ENCODE data around the gene MESD. TPM values are rescaled to one million over a fixed set of nuclear protein-coding genes. Genes with fewer than 3 reads are reported as not detected.

MESD gene
- 10 to 100 TPM; 17.7 to 32.8 (median 30.7) TPM for total RNA-seq
- 28.3 TPM for total RNA-seq (2013)
- 32.6 to 88.3 (median 60.1) reads per million in 29 experiments for total RNA-seq

DNA sequence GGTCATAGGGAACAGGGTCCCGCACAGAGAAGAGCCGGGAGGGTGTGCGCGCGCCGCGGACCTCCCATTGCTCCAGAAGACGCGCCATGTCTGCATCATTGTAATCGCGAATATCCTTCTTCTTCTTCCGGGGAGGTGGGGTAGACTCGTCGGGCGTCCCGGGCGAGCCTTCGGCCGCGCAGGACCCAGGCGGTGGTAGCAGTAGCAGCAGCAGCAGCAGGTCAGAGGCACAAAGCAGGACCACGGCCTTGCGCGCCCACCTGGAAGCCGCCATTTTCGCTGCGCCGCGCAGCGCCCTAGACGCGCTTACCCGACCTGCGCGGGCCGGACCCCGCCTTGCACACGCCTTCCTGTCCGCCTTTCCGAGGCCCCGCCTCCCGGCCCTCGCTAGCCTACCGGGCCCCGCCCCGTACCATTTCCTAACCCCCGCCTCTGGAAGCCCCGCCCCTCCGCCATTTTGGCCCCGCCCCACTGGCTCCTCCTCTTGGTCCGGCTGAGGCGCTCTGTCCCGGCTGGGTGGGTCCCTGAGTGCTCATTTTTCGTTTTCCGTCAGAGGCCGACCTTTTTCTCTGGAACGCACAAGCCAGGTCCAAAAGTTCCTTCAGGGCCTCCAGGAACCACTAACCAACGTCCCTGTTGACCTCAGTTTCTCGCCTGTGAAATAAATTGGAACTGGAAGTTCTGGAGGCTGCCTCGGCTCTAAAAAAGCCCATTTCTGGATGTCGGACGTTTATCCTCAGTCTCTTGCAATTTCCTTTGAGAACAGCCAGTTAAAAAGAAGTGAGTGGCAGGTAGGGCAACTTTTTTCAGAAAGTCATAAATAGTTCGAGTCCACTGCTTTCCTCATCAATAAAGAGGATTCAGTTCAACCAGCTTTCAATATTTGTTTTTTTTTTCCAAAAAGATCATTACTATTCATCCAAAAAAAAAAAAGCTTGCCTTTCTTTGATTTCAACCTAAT, at the start of gene MESD:
Gene MESD, minus strand, starts transcription at position 302 of the 961 bp plus-strand sequence. Its CDS starts 28 bp downstream, at position 274.
- WGBS (ENCODE audit: insufficient coverage), result 0% methylated on average over 54 of the region's 63 CpGs
- no peaks in the 10 kb centered on the region for H3K27me3 Mint-ChIP-seq
- Histone ChIP-seq H3K9me3 (no peaks in the 10 kb centered on the region), H3K36me3 (ENCODE audit: control insufficient read depth in 2 of 2, extremely low read depth in 1 of 2, insufficient read depth in 1 of 2, low read length in 1 of 2) (peaks cover 0 to 3% of the 10 kb centered on the region in 2 donors), H3K27ac (ENCODE audit: low read length) (peak within 1 kb of the TSS; percentile 84), H3K4me1 (ENCODE audit: control insufficient read depth in 1 of 2, extremely low read depth in 1 of 2, insufficient read depth in 2 of 2, low read length in 2 of 2) (peaks cover 30 to 36% of the 10 kb centered on the region in 2 experiments), H3K27me3 (replicated peaks in 1 of 2; ENCODE audit: control insufficient read depth in 2 of 2, extremely low read depth in 1 of 2, insufficient read depth in 2 of 2, low read length in 1 of 2) (no peaks in the 10 kb centered on the region), H3K4me3 (ENCODE audit: control insufficient read depth in 1 of 2, extremely low read depth in 1 of 2, low read length in 1 of 2) (peak within 1 kb of the TSS; percentile 94 to 97)
- H3K4me1 Mint-ChIP-seq, result peaks cover 62 to 68% (median 67%) of the 10 kb centered on the region in 3 donors
- peaks cover 7% of the 10 kb centered on the region for H3K36me3 Mint-ChIP-seq
- DNase-seq (peak; percentile 88 to 98 (median 95)), ATAC-seq (replicated peaks in 1 of 4) (peak; percentile 99 to 100 (median 100))
- POLR2A ChIA-PET, result interaction anchor here (0.6 to 1.5 kb wide), 4 partner anchors 10 to 307 kb away, joined by 4 to 5 read pairs (median 4); no protein-coding TSS in a partner anchor
- H3K4me3 Mint-ChIP-seq, result peak within 1 kb of the TSS; percentile 92 to 99 (median 98)
- no peaks in the 10 kb centered on the region for H3K9me3 Mint-ChIP-seq
- H3K27ac Mint-ChIP-seq, result peak within 1 kb of the TSS; percentile 98
- CTCF ChIA-PET, result interaction anchor here (0.6 to 1.0 kb wide), 5 partner anchors 9 to 333 kb away, joined by 3 to 6 read pairs (median 4); no protein-coding TSS in a partner anchor

- POLR2A ChIA-PET, result no interaction called here
- 28% methylated on average over 4 of the region's 4 CpGs for WGBS (ENCODE audit: insufficient coverage)
These were observed 49.5 kb upstream of the MESD start for GRCh38 chr15:81038975-81039607.

GRCh38 chr15:81037952-81038743, 48.5 kb upstream of the MESD start:
- no peak for ATAC-seq (replicated peaks in 1 of 4)
- H3K4me1 ChIP-seq (ENCODE audit: control insufficient read depth in 1 of 2, extremely low read depth in 1 of 2, insufficient read depth in 2 of 2, low read length in 2 of 2), result peaks cover 2 to 7% of the 10 kb centered on the region in 2 experiments
- no peaks in the 10 kb centered on the region for H3K9me3 ChIP-seq
- Mint-ChIP-seq H3K36me3 (no peaks in the 10 kb centered on the region), H3K4me1 (peaks cover 8 to 14% (median 10%) of the 10 kb centered on the region in 3 donors), H3K27me3 (no peaks in the 10 kb centered on the region), H3K4me3 (no peak overlapping the region), H3K27ac (no peak overlapping the region), H3K9me3 (no peaks in the 10 kb centered on the region)
- H3K27ac ChIP-seq (ENCODE audit: low read length), result no peak overlapping the region
- DNase-seq, result no peak
- H3K27me3 ChIP-seq (replicated peaks in 1 of 2; ENCODE audit: control insufficient read depth in 2 of 2, extremely low read depth in 1 of 2, insufficient read depth in 2 of 2, low read length in 1 of 2), result no peaks in the 10 kb centered on the region
- 80% methylated on average over 1 of the region's 14 CpGs for WGBS (ENCODE audit: insufficient coverage)
- POLR2A ChIA-PET, result no interaction called here
- no peaks in the 10 kb centered on the region for H3K36me3 ChIP-seq (ENCODE audit: control insufficient read depth in 2 of 2, extremely low read depth in 1 of 2, insufficient read depth in 1 of 2, low read length in 1 of 2)
- CTCF ChIA-PET, result no interaction called here
- no peak overlapping the region for H3K4me3 ChIP-seq (ENCODE audit: control insufficient read depth in 1 of 2, extremely low read depth in 1 of 2, low read length in 1 of 2)

More at GRCh38 chr15:81038975-81039607, 49.5 kb upstream of the MESD start:
- peak overlapping the region in 1 of 2 donors; percentile 51 for H3K27ac Mint-ChIP-seq
- H3K27me3 Mint-ChIP-seq, result no peaks in the 10 kb centered on the region
- Histone ChIP-seq H3K4me3 (ENCODE audit: control insufficient read depth in 1 of 2, extremely low read depth in 1 of 2, low read length in 1 of 2) (no peak overlapping the region), H3K27me3 (replicated peaks in 1 of 2; ENCODE audit: control insufficient read depth in 2 of 2, extremely low read depth in 1 of 2, insufficient read depth in 2 of 2, low read length in 1 of 2) (no peaks in the 10 kb centered on the region), H3K4me1 (ENCODE audit: control insufficient read depth in 1 of 2, extremely low read depth in 1 of 2, insufficient read depth in 2 of 2, low read length in 2 of 2) (peaks cover 2 to 7% of the 10 kb centered on the region in 2 experiments), H3K36me3 (ENCODE audit: control insufficient read depth in 2 of 2, extremely low read depth in 1 of 2, insufficient read depth in 1 of 2, low read length in 1 of 2) (no peaks in the 10 kb centered on the region), H3K9me3 (no peaks in the 10 kb centered on the region), H3K27ac (ENCODE audit: low read length) (no peak overlapping the region)
- ATAC-seq (replicated peaks in 1 of 4) (no peak), DNase-seq (no peak)
- no peak overlapping the region for H3K4me3 Mint-ChIP-seq
- no peaks in the 10 kb centered on the region for H3K36me3 Mint-ChIP-seq
- CTCF ChIA-PET, result no interaction called here
- no peaks in the 10 kb centered on the region for H3K9me3 Mint-ChIP-seq
- H3K4me1 Mint-ChIP-seq, result peaks cover 8 to 12% (median 10%) of the 10 kb centered on the region in 3 donors

GRCh38 chr15:81033508-81033907, 43.9 kb upstream of the MESD start:
- Mint-ChIP-seq H3K4me3 (no peak overlapping the region), H3K27ac (no peak overlapping the region), H3K4me1 (peaks cover 0 to 14% (median 6%) of the 10 kb centered on the region in 3 donors), H3K9me3 (peaks cover 0 to 15% (median 0%) of the 10 kb centered on the region in 3 donors), H3K36me3 (no peaks in the 10 kb centered on the region), H3K27me3 (peaks cover 3 to 4% of the 10 kb centered on the region in 2 donors)
- H3K9me3 ChIP-seq, result no peaks in the 10 kb centered on the region
- H3K36me3 ChIP-seq (ENCODE audit: control insufficient read depth in 2 of 2, extremely low read depth in 1 of 2, insufficient read depth in 1 of 2, low read length in 1 of 2), result no peaks in the 10 kb centered on the region
- H3K27me3 ChIP-seq (replicated peaks in 1 of 2; ENCODE audit: control insufficient read depth in 2 of 2, extremely low read depth in 1 of 2, insufficient read depth in 2 of 2, low read length in 1 of 2), result no peaks in the 10 kb centered on the region
- no peaks in the 10 kb centered on the region for H3K4me1 ChIP-seq (ENCODE audit: control insufficient read depth in 1 of 2, extremely low read depth in 1 of 2, insufficient read depth in 2 of 2, low read length in 2 of 2)
- POLR2A ChIA-PET, result no interaction called here
- DNase-seq (no peak), ATAC-seq (replicated peaks in 1 of 4) (no peak)
- CTCF ChIA-PET, result no interaction called here
- H3K27ac ChIP-seq (ENCODE audit: low read length), result no peak overlapping the region
- WGBS (ENCODE audit: insufficient coverage), result no CpG with 5 or more reads among the region's 2 CpGs
- no peak overlapping the region for H3K4me3 ChIP-seq (ENCODE audit: control insufficient read depth in 1 of 2, extremely low read depth in 1 of 2, low read length in 1 of 2)

- POLR2A ChIA-PET, result no interaction called here
- Mint-ChIP-seq H3K36me3 (peaks cover 4% of the 10 kb centered on the region), H3K27me3 (peaks cover 3 to 4% of the 10 kb centered on the region in 2 donors), H3K4me3 (no peak overlapping the region), H3K27ac (no peak overlapping the region), H3K9me3 (peaks cover 0 to 15% (median 0%) of the 10 kb centered on the region in 3 donors), H3K4me1 (peaks cover 0 to 11% (median 6%) of the 10 kb centered on the region in 3 donors)
- ATAC-seq (replicated peaks in 1 of 4), result no peak
- H3K9me3 ChIP-seq, result no peaks in the 10 kb centered on the region
- WGBS (ENCODE audit: insufficient coverage), result no CpG with 5 or more reads among the region's 1 CpG
- H3K27ac ChIP-seq (ENCODE audit: low read length), result no peak overlapping the region
- H3K27me3 ChIP-seq (replicated peaks in 1 of 2; ENCODE audit: control insufficient read depth in 2 of 2, extremely low read depth in 1 of 2, insufficient read depth in 2 of 2, low read length in 1 of 2), result no peaks in the 10 kb centered on the region
- H3K4me1 ChIP-seq (ENCODE audit: control insufficient read depth in 1 of 2, extremely low read depth in 1 of 2, insufficient read depth in 2 of 2, low read length in 2 of 2), result no peaks in the 10 kb centered on the region
- no peak overlapping the region for H3K4me3 ChIP-seq (ENCODE audit: control insufficient read depth in 1 of 2, extremely low read depth in 1 of 2, low read length in 1 of 2)
- no peak for DNase-seq
- CTCF ChIA-PET, result no interaction called here
- H3K36me3 ChIP-seq (ENCODE audit: control insufficient read depth in 2 of 2, extremely low read depth in 1 of 2, insufficient read depth in 1 of 2, low read length in 1 of 2), result no peaks in the 10 kb centered on the region
These were observed 43.2 kb upstream of the MESD start for GRCh38 chr15:81032818-81033217.

DNA sequence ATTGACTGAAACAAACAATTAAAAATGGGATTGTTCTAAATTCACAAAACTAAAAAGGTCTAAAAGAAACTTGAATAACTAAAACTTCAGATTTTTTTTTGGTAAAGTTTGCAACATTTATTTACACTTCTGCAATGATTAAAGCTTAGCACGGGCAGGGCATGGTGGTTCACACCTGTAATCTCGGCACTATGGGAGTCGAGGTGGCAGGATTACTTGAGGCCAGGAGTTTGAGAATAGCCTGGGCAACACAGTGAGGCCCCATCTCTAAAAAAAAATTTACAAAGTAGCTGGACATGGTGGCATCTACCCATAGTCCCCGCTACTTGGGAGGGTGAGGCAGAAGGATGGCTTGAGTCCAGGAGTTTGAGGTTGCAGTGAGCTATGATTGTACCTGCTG, 42.7 kb upstream of the MESD start:
- POLR2A ChIA-PET, result no interaction called here
- Mint-ChIP-seq H3K27me3 (peaks cover 3 to 4% of the 10 kb centered on the region in 2 donors), H3K4me1 (peaks cover 0 to 11% (median 6%) of the 10 kb centered on the region in 3 donors), H3K9me3 (peaks cover 0 to 15% (median 0%) of the 10 kb centered on the region in 3 donors), H3K4me3 (no peak overlapping the region), H3K36me3 (peaks cover 5% of the 10 kb centered on the region), H3K27ac (no peak overlapping the region)
- Histone ChIP-seq H3K9me3 (no peaks in the 10 kb centered on the region), H3K27ac (ENCODE audit: low read length) (no peak overlapping the region), H3K4me3 (ENCODE audit: control insufficient read depth in 1 of 2, extremely low read depth in 1 of 2, low read length in 1 of 2) (no peak overlapping the region), H3K27me3 (replicated peaks in 1 of 2; ENCODE audit: control insufficient read depth in 2 of 2, extremely low read depth in 1 of 2, insufficient read depth in 2 of 2, low read length in 1 of 2) (no peaks in the 10 kb centered on the region), H3K4me1 (ENCODE audit: control insufficient read depth in 1 of 2, extremely low read depth in 1 of 2, insufficient read depth in 2 of 2, low read length in 2 of 2) (no peaks in the 10 kb centered on the region), H3K36me3 (ENCODE audit: control insufficient read depth in 2 of 2, extremely low read depth in 1 of 2, insufficient read depth in 1 of 2, low read length in 1 of 2) (no peaks in the 10 kb centered on the region)
- WGBS (ENCODE audit: insufficient coverage), result no CpG with 5 or more reads among the region's 4 CpGs
- no peak for ATAC-seq (replicated peaks in 1 of 4)
- DNase-seq, result no peak
- CTCF ChIA-PET, result no interaction called here
